H1 (cell line): Measurements from ENCODE around the gene HBD. TPM values are rescaled to one million over a fixed set of nuclear protein-coding genes. Genes with fewer than 3 reads are reported as not detected.

Experiments
- CTCF ChIA-PET: fragments of 300-600 bp; sonication (Branson Sonifier 250); formaldehyde crosslinking; loops from one replicate; lab custom pipeline; 2021; ENCODE audit not compliant: partially characterized antibody; lab: Charles Lee
- POLR2A ChIA-PET: fragments of 300-600 bp; sonication (Branson Sonifier 250); formaldehyde crosslinking; loops from one replicate; lab custom pipeline; 2021; ENCODE audit warnings: inconsistent platforms; ENCODE audit not compliant: partially characterized antibody; lab: Charles Lee
- DNase-seq, 2 experiments: peaks; one replicate each; pipeline versions ENCODE4 v3.0.0 to v3.0.0-alpha.2; 2010 to 2022; ENCODE audit warnings: low spot score in 2 of 2, low read depth in 1 of 2, mixed read lengths in 1 of 2
- FAIRE-seq: peaks from 2 replicates; lab custom pipeline; 2011; peaks lifted over from hg19 to GRCh38; lab: Jason Lieb, UNC
- H2AFZ ChIP-seq: 2 replicates; pipeline ENCODE4 v1.8.1; 2012; ENCODE audit warnings: low read length, inconsistent platforms
- H2AK5ac ChIP-seq: 2 replicates; pipeline ENCODE4 v1.6.1; 2013; ENCODE audit warnings: low read depth, low read length
- H2BK120ac ChIP-seq: replicated peaks from 2 replicates; pipeline ENCODE3; 2013; ENCODE audit warnings: low read depth, low read length, inconsistent platforms
- H2BK12ac ChIP-seq: 2 replicates; pipeline ENCODE4 v1.6.1; 2013; ENCODE audit warnings: low read depth, low read length
- H2BK15ac ChIP-seq: 2 replicates; pipeline ENCODE4 v1.6.1; 2013; ENCODE audit warnings: low read length
- H2BK20ac ChIP-seq: 2 replicates; pipeline ENCODE4 v1.6.1; 2013; ENCODE audit warnings: low read length
- H2BK5ac ChIP-seq: 2 replicates; pipeline ENCODE4 v1.6.1; 2013; ENCODE audit warnings: low read depth, low read length
- H3K14ac ChIP-seq: 2 replicates; pipeline ENCODE4 v1.6.1; 2013; ENCODE audit warnings: inconsistent platforms; ENCODE audit not compliant: insufficient read length
- H3K18ac ChIP-seq: 2 replicates; pipeline ENCODE4 v1.6.1; 2013; ENCODE audit warnings: low read length; ENCODE audit errors: extremely low read depth
- H3K23ac ChIP-seq: 2 replicates; pipeline ENCODE4 v1.6.1; 2013; ENCODE audit warnings: inconsistent platforms; ENCODE audit not compliant: insufficient read length
- H3K23me2 ChIP-seq: 2 replicates; pipeline ENCODE4 v1.6.1; 2013; ENCODE audit warnings: low read depth, low read length
- H3K27ac ChIP-seq: 2 replicates; pipeline ENCODE4 v1.6.1; 2011; ENCODE audit warnings: low read depth, low read length, inconsistent platforms
- H3K27me3 ChIP-seq, 4 experiments: replicated peaks in 1 of 4; 1 replicate in 1 of 4; 2 replicates in 3 of 4; pipeline versions ENCODE4 v1.6.1 to v1.8.1; 2011 to 2013; ENCODE audit warnings: low read length in 3 of 4, mild to moderate bottlenecking in 3 of 4, inconsistent platforms in 2 of 4, mixed read lengths in 2 of 4, moderate library complexity in 1 of 4; ENCODE audit not compliant: control insufficient read depth in 3 of 4, insufficient read depth in 3 of 4; ENCODE audit errors: extremely low read depth in 1 of 4
- H3K36me3 ChIP-seq, 4 experiments: 2 replicates each; pipeline versions ENCODE4 v1.6.1 to v1.8.1; 2011 to 2013; ENCODE audit warnings: mild to moderate bottlenecking in 4 of 4, low read length in 3 of 4, moderate library complexity in 2 of 4, control low read depth in 1 of 4, inconsistent platforms in 1 of 4; ENCODE audit not compliant: insufficient read depth in 4 of 4, control insufficient read depth in 2 of 4
- H3K4ac ChIP-seq: replicated peaks from 2 replicates; pipeline ENCODE3; 2013; ENCODE audit warnings: low read length, low read depth, mixed read lengths, inconsistent platforms; ENCODE audit not compliant: insufficient read length
- H3K4me1 ChIP-seq, 4 experiments: replicated peaks in 1 of 4; 1 replicate in 1 of 4; 2 replicates in 3 of 4; pipeline versions ENCODE4 v1.6.1 to v1.8.1; 2011 to 2013; ENCODE audit warnings: low read length in 3 of 4, inconsistent platforms in 2 of 4, mixed read lengths in 1 of 4; ENCODE audit not compliant: insufficient read depth in 4 of 4, control insufficient read depth in 3 of 4
- H3K4me2 ChIP-seq, 2 experiments: 2 replicates each; pipeline versions ENCODE4 v1.6.1 to v1.8.1; 2011 to 2013; ENCODE audit warnings: low read depth in 2 of 2, low read length in 2 of 2, control low read depth in 1 of 2, inconsistent platforms in 1 of 2, mild to moderate bottlenecking in 1 of 2; ENCODE audit not compliant: insufficient read depth in 1 of 2
- H3K4me3 ChIP-seq, 4 experiments: fragments of 200-600, 300-600 bp in 1 of 4; sonication (generic), shearing (Covaris generic), sonication (Bioruptor Twin) in 1 of 4; 2 replicates each; pipeline versions ENCODE4 v1.5.1 to v1.8.1; 2011 to 2016; ENCODE audit warnings: low read length in 4 of 4, low read depth in 3 of 4, control low read depth in 2 of 4, inconsistent platforms in 2 of 4, mild to moderate bottlenecking in 2 of 4, mixed read lengths in 1 of 4, moderate library complexity in 1 of 4; ENCODE audit not compliant: insufficient read depth in 2 of 4; ENCODE audit errors: extremely low read depth in 1 of 4
- H3K56ac ChIP-seq: replicated peaks from 2 replicates; pipeline ENCODE3; 2013; ENCODE audit warnings: low read depth, mild to moderate bottlenecking, mixed read lengths, low read length, inconsistent platforms; ENCODE audit not compliant: insufficient read length
- H3K79me1 ChIP-seq: 2 replicates; pipeline ENCODE4 v1.6.1; 2013; ENCODE audit warnings: low read depth, low read length, control low read depth
- H3K79me2 ChIP-seq, 2 experiments: 2 replicates each; pipeline versions ENCODE4 v1.6.1 to v1.8.1; 2012 to 2013; ENCODE audit warnings: low read length in 2 of 2, mild to moderate bottlenecking in 2 of 2, inconsistent platforms in 1 of 2; ENCODE audit not compliant: insufficient read depth in 2 of 2, control insufficient read depth in 1 of 2
- H3K9ac ChIP-seq, 4 experiments: replicated peaks in 1 of 4; 1 replicate in 1 of 4; 2 replicates in 3 of 4; pipeline versions ENCODE4 v1.6.1 to v1.8.1; 2011 to 2013; ENCODE audit warnings: low read depth in 3 of 4, low read length in 3 of 4, control low read depth in 2 of 4, mild to moderate bottlenecking in 2 of 4, moderate library complexity in 2 of 4, inconsistent platforms in 1 of 4; ENCODE audit errors: extremely low read depth in 1 of 4
- H3K9me3 ChIP-seq, 2 experiments: 2 replicates each; pipeline versions ENCODE4 v1.6.1 to v1.8.1; 2012 to 2013; ENCODE audit warnings: mild to moderate bottlenecking in 2 of 2, moderate library complexity in 2 of 2, control low read depth in 1 of 2, inconsistent platforms in 1 of 2, low read depth in 1 of 2, low read length in 1 of 2, mixed read lengths in 1 of 2; ENCODE audit not compliant: insufficient read depth in 2 of 2
- H4K20me1 ChIP-seq, 2 experiments: replicated peaks in 1 of 2; 2 replicates each; pipeline versions ENCODE3 to v1.8.1; 2011 to 2013; ENCODE audit warnings: inconsistent platforms in 2 of 2, low read length in 2 of 2, mild to moderate bottlenecking in 1 of 2; ENCODE audit not compliant: insufficient read depth in 2 of 2, control insufficient read depth in 1 of 2
- H4K5ac ChIP-seq: 2 replicates; pipeline ENCODE4 v1.6.1; 2013; ENCODE audit warnings: low read length, low read depth, mixed read lengths, inconsistent platforms; ENCODE audit not compliant: insufficient read length
- H4K8ac ChIP-seq: 2 replicates; pipeline ENCODE4 v1.8.0; 2013; ENCODE audit warnings: mild to moderate bottlenecking, moderate library complexity, low read length, inconsistent platforms; ENCODE audit not compliant: insufficient read depth; ENCODE audit errors: extremely low read depth
- H4K91ac ChIP-seq: replicated peaks from 2 replicates; pipeline ENCODE3; 2013; ENCODE audit warnings: low read length, mixed read lengths, inconsistent platforms; ENCODE audit not compliant: insufficient read length
- CBX5 ChIP-seq: fragments of 300-800, 300-1000 bp; sonication (generic); IDR thresholded peaks from 2 replicates; pipeline ENCODE4 v1.7.1; 2016; ENCODE audit warnings: antibody characterized with exemption, low read length, low read depth
- CREB1 ChIP-seq: IDR thresholded peaks from 2 replicates; pipeline ENCODE4 v1.6.1; 2012; ENCODE audit warnings: inconsistent platforms
- MAFK ChIP-seq: IDR thresholded peaks from 2 replicates; pipeline ENCODE4 v1.6.1; 2012; ENCODE audit warnings: low read depth, mild to moderate bottlenecking, improper control_type of control experiment, low read length
- PHF8 ChIP-seq: fragments of 200-600 bp; sonication (generic); conservative IDR thresholded peaks from 2 replicates; pipeline ENCODE4 v1.7.1; 2012; ENCODE audit warnings: low read depth, mild to moderate bottlenecking, inconsistent platforms, low read length, moderate library complexity
- POU5F1 ChIP-seq: IDR thresholded peaks from 2 replicates; pipeline ENCODE4 v1.6.1; 2011; ENCODE audit warnings: low read depth, mild to moderate bottlenecking, low read length, moderate library complexity
- RAD21 ChIP-seq, 2 experiments: IDR thresholded peaks in 1 of 2; conservative IDR thresholded peaks in 1 of 2; 2 replicates each; pipeline ENCODE4 v1.6.1; 2011; ENCODE audit warnings: low read depth in 2 of 2, low read length in 2 of 2, improper control_type of control experiment in 1 of 2, inconsistent platforms in 1 of 2, mild to moderate bottlenecking in 1 of 2, moderate library complexity in 1 of 2
- RNF2 ChIP-seq: fragments of 200-900, 300-1000 bp; sonication (generic); IDR thresholded peaks from 2 replicates; pipeline ENCODE4 v1.7.1; 2016; ENCODE audit warnings: borderline replicate concordance, low read depth, mild to moderate bottlenecking, antibody characterized with exemption, low read length; ENCODE audit not compliant: poor library complexity, severe bottlenecking; ENCODE audit errors: missing control alignments
- SP2 ChIP-seq: IDR thresholded peaks from 2 replicates; pipeline ENCODE4 v1.6.1; 2012; ENCODE audit warnings: mild to moderate bottlenecking, low read length, inconsistent platforms
- ZNF274 ChIP-seq: IDR thresholded peaks from 2 replicates; pipeline ENCODE4 v1.7.0; 2012; ENCODE audit warnings: low read length, borderline replicate concordance; ENCODE audit errors: extremely low read depth
- WGBS, 2 experiments: shearing (Covaris generic) in 1 of 2; methylation state at CpG; one replicate each; pipeline versions ENCODE4 v1.1.6 to v1.1.7; 2013 to 2015; ENCODE audit warnings: low lambda C conversion rate in 2 of 2, mixed read lengths in 2 of 2, inconsistent platforms in 1 of 2, low coverage in 1 of 2, missing lambda C conversion rate in 1 of 2; ENCODE audit not compliant: insufficient replicate concordance in 2 of 2, insufficient coverage in 1 of 2, insufficient read length in 1 of 2; ENCODE audit errors: extremely low coverage in 1 of 2, missing lambda C conversion rate in 1 of 2; 5-methylcytosine and 5-hydroxymethylcytosine counted together
- polyA plus RNA-seq, 7 experiments: library from polyadenylated mRNA; depleted of rRNA in 3 of 7; stranded (reverse) in 5 of 7; unstranded in 2 of 7; fragments of >200 nt in 5 of 7; fragments of 200-250 nt in 2 of 7; gene quantifications; 1 replicate in 5 of 7; 2 replicates in 1 of 7; 4 replicates in 1 of 7; pipeline versions ENCODE4 v1.2.1 to v1.2.3, GENCODE V29; 2011 to 2013; ENCODE audit warnings: missing spikeins in 2 of 7, mixed read lengths in 2 of 7
- total RNA-seq: library from RNA; stranded (reverse); fragmentation: NEBNext Ultra II Directional; extraction: Animal tissue kit (Norgen Biotek cat#: 25700); gene quantifications from 2 replicates; pipeline ENCODE4 v1.2.1, GENCODE V29; 2021
- TF ChIP-seq, protein P1 (sequence below): IDR thresholded peaks from 2 replicates; pipeline ENCODE4 v1.6.1; 2011; ENCODE audit warnings: low read length, improper control_type of control experiment

HBD gene
- total and polyA plus RNA-seq, 2 of the 8 experiments (the other 6 are each of a cell fraction or from before 2014, with no cell fraction given): not detected

- H4K20me1 ChIP-seq: no peaks in the 10 kb centered on the region
- no peak overlapping the region for H3K14ac ChIP-seq
- no peak overlapping the region for H3K23ac ChIP-seq
- H3K56ac ChIP-seq: no peak overlapping the region
- POLR2A ChIA-PET: no interaction called here
- DNase-seq (no peak), FAIRE-seq (no peak)
- H2BK15ac ChIP-seq: no peak overlapping the region
- no peaks in the 10 kb centered on the region for H3K36me3 ChIP-seq
- CTCF ChIA-PET: interaction anchor here (0.8 kb wide), 1 partner anchor 52 kb away, joined by 3 read pairs; no protein-coding TSS in a partner anchor
- no peaks in the 10 kb centered on the region; the same call in 1 of the 2 replicates for H3K23me2 ChIP-seq
- no peak overlapping the region for H4K8ac ChIP-seq
- H3K18ac ChIP-seq: no peak overlapping the region
- no peaks in the 10 kb centered on the region for H3K27me3 ChIP-seq
- no peak overlapping the region for H4K91ac ChIP-seq
- no peak overlapping the region for H4K5ac ChIP-seq
- H3K4ac ChIP-seq: no peak overlapping the region
- H2AK5ac ChIP-seq: no peak overlapping the region
- H3K79me2 ChIP-seq: no peaks in the 10 kb centered on the region
- no peaks in the 10 kb centered on the region for H3K9me3 ChIP-seq
- H2AFZ ChIP-seq: no peak overlapping the region
- H2BK12ac ChIP-seq: no peak overlapping the region
- no peak overlapping the region for H2BK120ac ChIP-seq
- no peak overlapping the region for H2BK5ac ChIP-seq
- no peak overlapping the region for H3K27ac ChIP-seq
- no peak overlapping the region for H2BK20ac ChIP-seq
- H3K9ac ChIP-seq: no peak overlapping the region
- no peaks in the 10 kb centered on the region for H3K79me1 ChIP-seq
- WGBS, 2 experiments: 88% methylated on average over 2 of the region's 2 CpGs; no CpG with 5 or more reads in 1 of the 2 experiments
- no peaks in the 10 kb centered on the region for H3K4me1 ChIP-seq
- no peak overlapping the region for H3K4me2 ChIP-seq
- H3K4me3 ChIP-seq: no peak overlapping the region
- no peak for TF ChIP-seq RNF2
- TF ChIP-seq SP2: no peak
- no peak for TF ChIP-seq POU5F1
- TF ChIP-seq ZNF274: no peak
- no peak for TF ChIP-seq PHF8
- no peak for TF ChIP-seq CREB1
- no peak for TF ChIP-seq MAFK
- no peak for TF ChIP-seq RAD21 (IDR thresholded peaks at IDR 0.05 in 1 of 2, conservative IDR thresholded peaks at IDR 0.05 in 1 of 2; ENCODE audit: low read depth in 2 of 2, low read length in 2 of 2)
- TF ChIP-seq, protein P1, sequence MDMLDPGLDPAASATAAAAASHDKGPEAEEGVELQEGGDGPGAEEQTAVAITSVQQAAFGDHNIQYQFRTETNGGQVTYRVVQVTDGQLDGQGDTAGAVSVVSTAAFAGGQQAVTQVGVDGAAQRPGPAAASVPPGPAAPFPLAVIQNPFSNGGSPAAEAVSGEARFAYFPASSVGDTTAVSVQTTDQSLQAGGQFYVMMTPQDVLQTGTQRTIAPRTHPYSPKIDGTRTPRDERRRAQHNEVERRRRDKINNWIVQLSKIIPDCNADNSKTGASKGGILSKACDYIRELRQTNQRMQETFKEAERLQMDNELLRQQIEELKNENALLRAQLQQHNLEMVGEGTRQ: no peak
- no peak for TF ChIP-seq CBX5
These were observed 4.2 kb upstream of the HBD start for GRCh38 chr11:5238486-5238885.
